Uterus (tissue), 2 donors: ENCODE data around the gene TVP23A.

Source experiments
- POLR2A ChIP-seq, 2 donors: fragments of 450-650 bp; IDR thresholded peaks; one replicate each; pipeline ENCODE4 v1.6.1; 2016; ENCODE audit warnings: antibody characterized with exemption in 2 of 2, mild to moderate bottlenecking in 1 of 2, moderate library complexity in 1 of 2
- TF ChIP-seq, protein P1 (sequence below), 4 experiments: fragments of 200-600 bp in 2 of 4; fragments of 450-650 bp in 2 of 4; sonication (generic) in 2 of 4; IDR thresholded peaks; one replicate each; pipeline ENCODE4 v1.5.1; 2016 to 2019; ENCODE audit warnings: antibody characterized with exemption in 4 of 4, mild to moderate bottlenecking in 2 of 4, moderate library complexity in 1 of 4

- TF ChIP-seq POLR2A (IDR thresholded peaks at IDR 0.05): no peak
- TF ChIP-seq, protein P1, sequence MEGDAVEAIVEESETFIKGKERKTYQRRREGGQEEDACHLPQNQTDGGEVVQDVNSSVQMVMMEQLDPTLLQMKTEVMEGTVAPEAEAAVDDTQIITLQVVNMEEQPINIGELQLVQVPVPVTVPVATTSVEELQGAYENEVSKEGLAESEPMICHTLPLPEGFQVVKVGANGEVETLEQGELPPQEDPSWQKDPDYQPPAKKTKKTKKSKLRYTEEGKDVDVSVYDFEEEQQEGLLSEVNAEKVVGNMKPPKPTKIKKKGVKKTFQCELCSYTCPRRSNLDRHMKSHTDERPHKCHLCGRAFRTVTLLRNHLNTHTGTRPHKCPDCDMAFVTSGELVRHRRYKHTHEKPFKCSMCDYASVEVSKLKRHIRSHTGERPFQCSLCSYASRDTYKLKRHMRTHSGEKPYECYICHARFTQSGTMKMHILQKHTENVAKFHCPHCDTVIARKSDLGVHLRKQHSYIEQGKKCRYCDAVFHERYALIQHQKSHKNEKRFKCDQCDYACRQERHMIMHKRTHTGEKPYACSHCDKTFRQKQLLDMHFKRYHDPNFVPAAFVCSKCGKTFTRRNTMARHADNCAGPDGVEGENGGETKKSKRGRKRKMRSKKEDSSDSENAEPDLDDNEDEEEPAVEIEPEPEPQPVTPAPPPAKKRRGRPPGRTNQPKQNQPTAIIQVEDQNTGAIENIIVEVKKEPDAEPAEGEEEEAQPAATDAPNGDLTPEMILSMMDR (IDR thresholded peaks at IDR 0.05): no peak
Measured at GRCh38 chr16:10765772-10766171, 52.8 kb downstream of the TVP23A start.
